T-helper 1 cell treated with Interleukin-12 subunit alpha and Interleukin-12 subunit beta and Interleukin-4 antibody, amounts not matched to agents 30 ng/mL and 1 ng/mL, for 36 hours (primary cell): ENCODE measurements around the gene BAIAP2. TPM values are rescaled to one million over a fixed set of nuclear protein-coding genes. Genes with fewer than 3 reads are reported as not detected.

Experiments
- intact Hi-C: fragments of 100-400 bp; cut with micrococcal nuclease; formaldehyde crosslinking; loops from one replicate; pipeline ENCODE4 v1.15.1; 2024
- total RNA-seq: library from RNA; stranded (reverse); gene quantifications from 2 replicates; pipeline ENCODE4 v1.2.3, GENCODE V29; 2022

Gene BAIAP2
- total RNA-seq, 1 donor from 2014 or later: 7.2 TPM

DNA sequence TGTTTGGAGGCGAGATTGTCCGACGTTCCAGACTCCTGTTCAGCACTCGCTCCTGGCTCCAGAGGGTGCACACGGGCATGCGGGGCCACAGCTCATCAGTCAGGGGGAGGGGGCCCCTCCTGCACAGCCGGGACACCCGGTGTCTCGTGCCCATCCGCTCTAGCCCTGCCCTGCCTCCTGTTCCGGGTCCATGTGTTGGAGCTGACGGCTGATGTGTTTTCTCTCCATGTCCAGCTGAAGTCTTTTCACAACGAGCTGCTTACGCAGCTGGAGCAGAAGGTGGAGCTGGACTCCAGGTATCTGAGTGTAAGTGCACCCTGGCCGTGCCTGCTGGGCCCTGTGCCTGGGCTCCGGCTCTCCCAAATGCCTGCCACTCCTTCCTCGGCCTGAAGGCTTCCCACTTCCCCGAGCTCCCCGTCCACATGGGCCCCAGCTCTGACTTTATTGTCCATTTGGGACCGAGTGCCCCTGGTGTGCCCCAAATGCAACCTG, 50.5 kb downstream of the BAIAP2 start:
- intact Hi-C loops: no loop called here

DNA sequence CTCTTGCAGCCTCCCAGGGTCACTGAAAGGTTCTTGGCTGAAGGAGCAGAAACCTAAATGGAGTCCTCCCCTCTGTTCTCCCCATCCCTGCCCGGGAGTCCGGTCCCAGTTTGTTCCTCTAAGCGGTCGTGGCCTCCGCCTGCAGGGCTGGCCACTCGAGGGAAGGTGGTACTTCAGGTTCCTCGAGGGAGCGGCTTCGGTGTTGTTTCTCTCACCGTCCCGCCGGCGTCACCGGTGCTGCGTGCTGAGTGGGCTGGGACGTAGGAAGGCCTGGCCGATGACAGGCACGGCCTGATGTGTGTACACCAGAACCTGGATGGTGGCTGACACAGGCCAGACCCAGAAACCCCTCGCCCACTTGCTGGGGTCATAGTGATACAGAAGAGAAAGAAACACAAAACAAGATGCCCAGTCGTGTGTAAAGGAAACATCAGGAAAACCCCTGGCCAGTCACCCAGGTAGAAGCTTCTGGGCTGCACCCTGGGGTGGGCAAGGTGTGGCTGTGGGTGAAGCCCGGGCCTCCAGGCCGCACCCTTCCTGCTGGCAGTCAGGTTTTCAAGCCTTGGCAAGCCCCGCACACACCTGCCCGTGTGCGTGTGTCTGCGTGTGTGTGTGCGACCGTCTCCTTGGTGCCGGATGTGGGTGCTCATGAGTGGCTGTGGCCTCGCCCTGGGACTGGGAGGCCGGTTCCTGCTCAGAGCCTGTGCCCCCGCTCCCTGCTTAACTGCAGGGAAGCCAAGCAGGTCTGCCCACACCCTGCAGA, 52.0 kb downstream of the BAIAP2 start:
- intact Hi-C loops: no loop called here

DNA sequence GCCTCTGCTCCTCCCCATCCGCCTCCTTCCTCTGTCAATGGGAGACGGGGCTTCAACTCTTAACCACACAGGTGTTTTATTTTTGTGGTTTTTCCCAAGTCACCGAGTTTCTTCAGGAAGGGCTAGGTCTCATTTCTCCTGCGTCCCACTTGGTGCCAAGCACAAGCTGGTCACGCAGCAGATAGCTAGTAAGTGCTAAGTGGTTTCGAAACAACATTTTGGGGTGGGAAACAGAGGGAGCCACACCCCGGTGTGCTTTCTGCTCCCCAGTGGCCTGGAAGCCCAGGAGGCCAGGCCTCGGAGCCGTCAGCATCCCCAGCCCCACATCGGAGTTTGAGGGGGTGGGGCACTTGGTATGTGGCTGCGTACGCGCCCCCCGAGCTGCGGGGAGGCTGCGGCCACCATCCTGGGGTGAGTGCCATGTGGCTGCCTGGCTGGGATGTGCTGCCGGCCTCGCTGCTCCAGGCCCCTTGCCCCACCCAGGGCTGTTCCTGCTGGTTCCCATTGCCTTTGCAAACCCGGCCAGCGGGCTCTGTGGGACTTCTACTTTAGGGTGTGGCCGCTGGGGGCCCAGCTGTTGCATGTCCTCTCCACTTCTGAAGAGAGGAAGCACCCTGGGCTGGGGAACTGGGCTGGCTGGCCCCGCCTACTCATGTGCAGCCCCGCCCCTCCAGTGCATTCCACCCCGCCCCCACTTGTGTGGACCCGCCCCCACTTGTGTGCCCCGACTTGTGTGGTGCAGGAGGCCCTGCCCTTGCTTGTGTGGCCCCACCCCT, 55.6 kb downstream of the BAIAP2 start:
- intact Hi-C loops: no loop called here

DNA sequence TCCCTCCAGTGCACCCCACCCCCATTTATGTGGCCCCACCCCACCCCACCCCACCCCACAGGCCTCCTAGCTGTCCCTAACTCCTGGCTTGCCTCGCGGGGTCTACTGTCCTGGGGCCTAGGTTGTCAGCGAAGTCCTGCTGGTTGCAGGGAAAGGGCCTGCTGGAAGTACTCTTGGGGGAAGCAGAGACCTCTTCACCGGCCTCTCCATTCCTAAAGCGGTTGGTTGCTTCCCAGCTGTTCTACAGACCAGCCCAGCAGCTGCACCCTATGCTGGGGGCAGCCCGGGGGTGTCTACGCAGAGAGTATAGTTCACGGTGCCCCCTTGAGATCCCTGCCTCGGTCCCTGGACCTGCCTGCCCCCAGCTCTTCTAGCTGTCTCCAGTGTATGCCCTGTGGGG, 56.2 kb downstream of the BAIAP2 start:
- intact Hi-C loops: no loop called here

DNA sequence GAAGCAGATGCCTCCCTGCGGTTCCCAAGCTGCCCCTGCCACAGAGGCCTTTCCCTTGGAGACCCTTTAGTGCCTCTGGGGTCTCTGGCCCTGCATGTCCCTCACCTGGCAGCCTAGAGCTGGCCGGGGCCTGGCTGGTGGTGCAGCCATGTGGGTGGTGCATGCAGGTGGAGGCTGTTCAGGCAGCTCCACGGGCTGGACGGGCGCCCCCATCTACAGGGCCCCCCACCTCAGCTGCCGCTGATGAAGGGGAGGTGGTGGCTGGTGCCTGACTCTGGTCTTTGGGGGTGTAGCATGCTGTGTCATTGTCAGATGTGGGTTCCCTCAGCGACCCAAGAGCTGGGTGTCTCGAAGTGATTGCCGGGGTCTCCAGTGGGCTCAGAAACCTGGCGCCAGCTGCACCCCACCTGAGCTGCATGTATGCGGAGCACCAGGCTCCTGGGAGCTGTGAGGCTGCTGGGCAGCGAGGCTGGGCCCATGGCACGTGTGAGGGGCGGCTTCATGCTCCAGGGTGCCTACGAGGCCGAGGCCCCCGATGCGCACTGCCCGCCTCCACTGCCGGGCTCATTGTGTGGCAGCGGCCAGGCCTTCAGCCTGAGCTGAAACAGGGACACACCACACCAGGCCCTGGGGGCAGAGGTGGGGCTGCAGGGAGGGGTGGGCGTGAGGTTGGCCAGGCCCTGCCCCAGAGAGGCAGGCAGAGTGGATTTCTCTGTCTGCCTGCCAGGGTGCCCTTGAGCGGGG, 57.0 kb downstream of the BAIAP2 start:
- intact Hi-C loops: no loop called here

DNA sequence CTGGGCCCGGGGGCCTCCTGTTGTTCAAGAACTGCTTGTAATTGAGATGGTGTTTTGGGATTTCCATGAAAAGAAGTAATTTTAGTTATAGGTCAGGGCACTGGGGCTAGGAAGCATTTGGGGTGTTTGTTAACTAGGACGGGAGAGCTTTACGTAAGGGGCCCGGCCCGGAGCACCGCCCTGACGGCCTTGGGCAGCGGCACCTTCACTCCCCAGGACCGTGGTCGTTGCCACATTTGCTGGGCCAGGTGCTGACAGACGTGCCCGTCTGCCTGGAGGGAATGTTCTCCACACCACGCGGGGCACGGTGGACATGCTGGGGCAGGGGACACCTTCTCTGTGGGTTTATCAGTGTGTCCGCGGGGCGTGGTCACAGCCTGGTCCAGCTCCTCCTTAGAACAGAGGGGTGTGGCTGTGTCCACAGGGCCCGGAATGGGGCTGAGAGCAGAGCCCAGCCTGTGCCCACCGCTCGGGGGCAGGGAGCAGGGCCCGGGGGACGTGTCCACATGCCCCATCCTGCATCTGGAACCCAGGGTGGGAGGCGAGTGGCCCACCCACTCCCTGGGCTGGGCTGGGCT, 57.7 kb downstream of the BAIAP2 start:
- intact Hi-C loops: no loop called here

DNA sequence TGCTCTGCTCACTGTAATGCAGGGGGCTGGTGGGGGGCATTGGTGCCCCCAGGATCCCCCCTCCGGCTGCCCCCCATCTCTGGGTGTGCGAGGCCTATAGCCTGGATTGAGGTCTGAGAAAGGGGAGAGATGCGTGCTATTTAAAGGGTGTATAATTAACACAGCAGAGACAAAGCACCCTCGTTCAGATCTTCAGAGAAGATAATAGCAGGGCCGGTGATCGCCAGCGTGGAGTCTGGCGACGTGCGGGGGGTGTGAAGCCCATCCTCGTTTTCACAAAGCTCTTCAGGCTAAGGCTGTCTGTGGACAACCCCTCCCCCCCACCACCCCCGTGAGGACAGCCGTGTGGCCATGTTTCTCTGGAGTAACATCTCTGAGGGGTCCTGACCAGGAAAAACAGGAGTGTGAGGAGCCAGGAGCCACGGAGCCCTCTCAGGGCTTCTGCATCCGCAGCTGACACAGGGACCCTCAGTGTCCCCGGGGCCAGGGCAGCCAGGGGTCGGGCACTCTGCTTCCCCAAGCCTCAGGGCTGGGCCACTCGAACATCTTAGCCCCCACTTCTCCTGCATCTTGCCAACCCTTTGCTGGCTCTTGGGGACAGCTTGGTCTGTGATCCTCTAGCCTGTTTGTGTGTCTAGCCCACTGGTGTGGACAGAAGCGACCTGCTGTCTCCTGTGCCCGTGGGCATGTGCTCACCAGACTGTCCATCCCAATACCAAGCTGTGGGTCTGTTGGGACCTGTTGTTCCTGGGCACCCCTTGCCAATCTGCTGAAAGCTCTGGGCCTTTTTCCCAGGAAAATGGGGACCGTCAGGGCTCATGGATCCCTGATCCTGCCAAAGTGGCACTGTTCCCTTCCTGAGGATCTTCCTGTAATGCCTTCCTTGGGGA, 58.9 kb downstream of the BAIAP2 start:
- intact Hi-C loops: loop anchor here (2.0 kb wide), 1 partner anchor 59 kb away; the partner anchor contains the start of gene BAIAP2

DNA sequence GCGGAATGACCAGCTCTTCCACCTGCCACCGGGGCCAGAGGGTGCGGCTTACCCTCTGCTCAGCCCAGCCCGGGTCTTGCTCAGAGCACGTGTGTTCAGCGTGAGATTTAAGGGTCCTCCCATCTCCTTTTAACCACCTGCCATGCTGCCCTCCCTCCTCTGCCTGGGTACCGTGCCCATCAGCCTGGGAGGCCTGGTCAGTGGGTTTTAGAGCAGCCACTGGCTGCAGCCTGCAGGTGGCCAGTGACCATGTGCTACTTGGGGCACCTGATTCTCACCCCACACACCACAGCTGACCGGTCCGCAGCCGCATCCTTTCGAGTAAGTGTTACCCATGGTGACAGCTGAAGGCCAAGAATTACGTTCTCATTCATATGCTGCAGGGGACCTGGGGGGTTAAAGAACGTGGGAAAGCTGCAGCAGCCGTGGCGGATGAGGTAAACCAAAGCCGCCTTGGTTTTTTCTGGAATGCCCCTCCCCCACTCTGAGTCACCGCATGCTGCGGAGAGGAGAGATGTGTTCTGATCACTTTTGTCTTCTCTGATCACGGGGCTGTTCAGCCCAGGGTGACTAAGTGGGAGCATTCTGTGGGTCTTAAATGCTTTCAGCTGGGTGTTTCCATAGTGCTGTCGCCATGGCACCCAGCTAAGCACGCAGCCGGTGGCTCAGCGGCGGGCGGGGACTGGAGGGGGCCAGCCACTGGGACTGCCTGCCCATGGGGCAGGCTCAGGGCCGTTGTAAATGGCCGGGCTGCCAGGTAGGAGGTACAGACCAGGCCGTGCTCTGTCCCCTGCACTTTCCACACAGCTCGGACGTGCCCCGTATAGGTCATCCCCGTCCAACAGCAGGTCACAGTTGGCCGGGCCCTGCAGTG, 59.8 kb downstream of the BAIAP2 start:
- intact Hi-C loops: loop anchor here (2.0 kb wide), 1 partner anchor 60 kb away; the partner anchor contains the start of gene BAIAP2

DNA sequence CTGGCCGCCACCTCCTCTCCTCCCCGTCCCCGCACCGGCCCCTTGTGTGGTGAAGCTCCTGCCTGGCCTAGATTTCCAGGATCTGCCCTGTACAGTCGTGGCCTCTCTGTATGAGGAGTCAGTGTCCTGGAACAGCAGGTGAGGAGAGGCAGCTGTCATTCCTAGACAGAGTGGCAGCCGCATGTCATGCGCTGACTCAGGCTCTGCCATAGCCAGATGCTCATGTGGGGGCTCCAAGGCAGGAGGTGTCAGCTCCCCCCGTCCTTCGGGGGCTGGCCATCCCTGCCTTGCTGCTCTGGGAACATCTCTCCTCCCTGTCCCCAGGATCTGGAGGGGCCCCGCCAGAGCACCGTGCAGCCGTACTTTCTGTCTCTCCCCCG, 60.4 kb downstream of the BAIAP2 start:
- intact Hi-C loops: loop anchor here (2.0 kb wide), 1 partner anchor 61 kb away; the partner anchor contains the start of gene BAIAP2

DNA sequence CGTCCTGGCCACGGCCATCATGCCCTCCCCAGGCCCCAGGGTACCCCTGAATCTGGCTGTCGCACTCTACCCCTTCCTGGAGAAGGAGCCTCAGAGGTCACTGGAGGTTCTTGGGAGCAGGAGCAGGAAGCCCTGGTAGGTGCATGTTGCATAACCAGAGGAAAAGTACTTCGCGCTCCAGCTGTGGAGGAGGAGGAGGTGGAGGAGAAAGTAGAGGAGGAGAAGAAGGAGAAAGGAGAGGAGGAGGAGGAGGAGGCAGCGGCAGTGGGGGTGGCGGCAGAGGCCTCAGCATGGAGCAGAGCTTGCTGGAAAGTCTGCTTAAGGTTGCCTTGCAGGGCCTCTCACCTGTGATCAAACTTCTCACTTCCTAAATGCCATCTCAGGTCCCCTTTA, 61.8 kb downstream of the BAIAP2 start:
- intact Hi-C loops: no loop called here

DNA sequence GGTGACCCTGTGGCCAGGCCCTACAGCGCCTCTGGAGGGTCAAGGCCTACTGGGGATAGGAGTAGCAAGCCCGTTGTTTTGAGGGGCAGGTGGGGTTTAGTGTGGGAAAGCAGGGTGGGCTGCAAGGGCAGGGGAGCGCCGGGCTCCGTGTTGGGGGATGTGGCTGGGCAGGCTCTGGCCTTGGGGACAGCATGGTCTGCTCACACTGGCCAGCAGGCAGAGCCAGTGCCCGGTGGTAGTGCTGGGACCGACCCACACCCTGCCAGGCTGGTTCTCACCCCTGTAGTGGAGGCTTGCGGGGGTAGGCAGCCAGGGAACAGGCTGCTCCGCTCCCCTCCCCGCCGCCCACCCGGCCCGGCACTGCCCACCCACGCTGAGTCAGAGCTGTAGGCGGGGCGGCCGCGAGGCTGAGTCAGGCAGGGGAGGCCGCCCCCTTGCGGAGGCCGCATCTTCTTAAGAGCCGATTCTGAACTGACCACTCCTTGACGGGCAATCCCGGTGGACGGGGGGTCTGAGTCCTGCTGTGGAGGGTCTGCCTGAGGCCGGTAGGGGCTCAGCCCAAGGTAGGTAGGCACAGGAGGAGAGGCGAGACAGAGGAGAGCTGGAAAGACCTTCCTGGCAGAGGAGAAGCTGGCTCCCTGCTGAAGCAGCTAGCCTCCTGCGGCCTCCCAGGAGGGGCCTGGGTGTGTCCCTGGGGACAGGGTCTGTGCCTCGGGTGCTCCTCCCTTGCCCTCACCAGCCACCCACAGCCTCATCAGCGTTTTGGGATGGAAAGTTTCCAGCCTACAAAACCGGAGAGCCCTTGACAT, 62.4 kb downstream of the BAIAP2 start:
- intact Hi-C loops: no loop called here

DNA sequence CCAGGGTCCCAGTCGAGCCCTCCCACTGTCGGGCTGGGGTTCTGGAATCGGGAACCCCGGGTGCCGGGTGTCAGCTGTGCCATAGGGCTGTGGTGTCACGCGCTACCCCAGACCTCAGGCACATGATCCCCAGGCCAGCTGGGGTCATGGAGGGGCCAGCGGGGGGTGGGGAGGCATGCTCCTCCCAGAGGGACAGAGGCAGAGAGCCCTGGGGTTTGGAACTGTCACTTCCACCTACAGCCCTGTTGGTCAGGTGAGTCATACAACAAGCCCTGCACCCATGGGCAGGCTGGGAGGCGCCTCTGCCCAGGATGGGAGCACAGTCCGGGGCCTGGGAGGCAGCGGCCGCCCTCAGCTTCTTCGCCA, 63.0 kb downstream of the BAIAP2 start:
- intact Hi-C loops: no loop called here

DNA sequence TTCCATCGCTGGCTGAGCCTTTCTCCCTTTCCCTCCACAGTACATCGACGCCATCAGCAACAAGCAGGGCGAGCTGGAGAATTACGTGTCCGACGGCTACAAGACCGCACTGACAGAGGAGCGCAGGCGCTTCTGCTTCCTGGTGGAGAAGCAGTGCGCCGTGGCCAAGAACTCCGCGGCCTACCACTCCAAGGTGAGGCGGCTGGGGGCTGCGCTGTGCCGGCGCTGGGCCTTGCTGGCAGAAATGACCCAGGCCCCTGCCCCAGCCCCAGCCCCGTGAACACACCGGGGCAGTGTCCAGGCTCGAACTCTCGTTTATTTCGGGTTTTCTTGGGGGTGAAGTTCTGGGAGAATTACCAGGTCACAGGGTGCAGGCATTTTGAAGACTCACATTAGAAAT, 64.9 kb downstream of the BAIAP2 start:
- intact Hi-C loops: loop anchor here (5.0 kb wide), 2 partner anchors 122 to 382 kb away; partner anchors contain the start of gene CEP131

DNA sequence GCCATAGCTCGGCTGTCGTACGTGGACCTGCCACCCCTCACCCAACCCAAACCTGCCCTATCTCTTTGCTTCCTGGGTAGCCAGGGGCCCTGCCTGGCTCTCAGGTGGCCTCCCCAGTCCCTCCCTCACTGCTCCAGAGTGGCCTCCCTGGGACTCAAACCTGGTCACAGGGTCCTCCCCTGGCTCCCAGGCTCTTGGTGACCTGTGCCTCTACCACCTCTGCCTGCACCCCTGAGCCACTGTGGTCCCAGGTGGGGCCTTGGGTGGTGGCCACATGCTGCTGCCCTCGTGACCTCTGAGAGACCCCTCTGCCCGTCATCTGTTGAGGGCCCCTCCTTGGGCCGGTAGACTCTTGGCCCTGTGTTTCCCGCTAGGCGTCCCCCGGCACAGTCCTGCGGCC, 65.7 kb downstream of the BAIAP2 start:
- intact Hi-C loops: loop anchor here (1.0 to 5.0 kb wide), 6 partner anchors 77 to 673 kb away; partner anchors contain the start of gene CEP131

DNA sequence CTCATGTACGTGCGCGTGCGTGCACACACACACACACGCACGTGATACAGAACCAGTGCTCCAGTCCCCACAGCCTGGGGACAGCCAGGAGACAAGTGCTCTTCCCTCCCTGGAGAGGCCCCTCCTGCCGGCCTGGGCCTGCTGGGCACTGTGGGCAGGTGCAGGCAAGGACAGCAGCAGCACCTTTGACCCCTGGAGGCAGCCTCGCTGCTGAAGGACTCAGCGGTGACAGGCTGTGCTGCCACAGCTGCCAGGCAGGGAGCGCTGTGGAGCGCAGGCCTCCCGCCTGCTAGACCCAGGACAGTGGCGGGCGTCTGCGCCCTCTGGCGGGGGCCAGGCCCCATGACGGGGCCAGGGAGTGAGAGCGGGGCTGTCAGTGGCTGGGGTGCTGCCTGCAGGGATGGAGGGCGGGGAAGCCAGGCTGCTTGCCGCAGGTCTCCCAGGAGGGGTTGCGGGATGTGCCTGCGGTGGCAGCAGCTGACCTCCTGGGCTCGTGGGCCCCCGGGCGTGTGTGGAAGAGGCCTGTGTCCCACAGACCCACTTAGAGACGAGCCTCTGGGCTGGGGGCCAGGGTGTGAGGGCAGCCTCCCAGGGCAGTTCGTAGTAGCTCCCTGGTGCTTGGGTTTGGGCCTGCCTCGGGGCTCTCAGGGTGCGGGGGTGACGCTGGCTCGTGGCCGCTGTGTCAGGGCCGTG, 66.8 kb downstream of the BAIAP2 start:
- intact Hi-C loops: loop anchor here (1.0 to 5.0 kb wide), 6 partner anchors 78 to 674 kb away; partner anchors contain the start of gene CEP131

DNA sequence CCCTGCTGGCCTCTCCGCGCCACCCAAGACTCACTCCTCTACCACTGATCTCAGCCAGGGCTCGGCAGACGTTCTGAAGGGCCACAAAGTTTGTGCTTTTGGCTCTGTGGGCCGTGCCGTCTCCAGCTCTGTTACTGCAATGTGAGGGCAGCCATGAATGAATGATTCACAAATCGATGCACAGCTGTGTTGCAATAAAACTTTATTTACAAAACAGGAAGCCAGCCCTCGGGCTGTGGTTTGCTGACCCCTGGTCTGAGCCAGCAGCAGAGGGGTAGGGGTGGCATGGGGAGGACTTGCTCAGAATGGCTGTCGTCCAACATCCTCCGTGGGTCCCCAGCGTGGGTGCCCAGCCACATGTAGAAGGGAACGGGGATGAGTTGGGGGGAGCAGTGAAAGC, 67.4 kb downstream of the BAIAP2 start:
- intact Hi-C loops: loop anchor here (5.0 kb wide), 2 partner anchors 120 to 380 kb away; partner anchors contain the start of gene CEP131

DNA sequence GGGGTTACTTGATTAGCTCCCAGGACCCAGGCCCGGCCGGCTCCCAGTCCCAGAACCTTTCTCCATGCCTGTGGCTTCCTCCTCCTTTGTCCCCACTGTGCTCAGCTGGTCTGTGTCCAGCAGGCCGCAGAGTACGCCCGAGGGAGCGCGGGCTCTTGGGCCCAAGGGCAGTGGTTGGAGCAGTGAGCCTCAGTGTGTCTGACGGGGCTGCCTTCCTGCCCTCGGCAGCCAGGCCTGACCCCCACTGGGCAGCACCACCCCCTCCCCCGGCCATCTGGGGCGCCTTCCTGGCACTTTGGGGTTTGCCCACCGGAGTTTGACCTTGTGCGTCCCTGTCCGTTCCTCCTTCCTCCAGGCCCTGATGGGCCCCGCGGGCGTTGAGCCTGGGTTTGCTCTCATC, 67.9 kb downstream of the BAIAP2 start:
- intact Hi-C loops: loop anchor here (5.0 kb wide), 2 partner anchors 119 to 379 kb away; partner anchors contain the start of gene CEP131
